ENCODE results near the gene DYNC2H1.
A peak's percentile ranks its signal among the peaks of the same experiment; 100 is the strongest.

DYNC2H1 gene, protein sequence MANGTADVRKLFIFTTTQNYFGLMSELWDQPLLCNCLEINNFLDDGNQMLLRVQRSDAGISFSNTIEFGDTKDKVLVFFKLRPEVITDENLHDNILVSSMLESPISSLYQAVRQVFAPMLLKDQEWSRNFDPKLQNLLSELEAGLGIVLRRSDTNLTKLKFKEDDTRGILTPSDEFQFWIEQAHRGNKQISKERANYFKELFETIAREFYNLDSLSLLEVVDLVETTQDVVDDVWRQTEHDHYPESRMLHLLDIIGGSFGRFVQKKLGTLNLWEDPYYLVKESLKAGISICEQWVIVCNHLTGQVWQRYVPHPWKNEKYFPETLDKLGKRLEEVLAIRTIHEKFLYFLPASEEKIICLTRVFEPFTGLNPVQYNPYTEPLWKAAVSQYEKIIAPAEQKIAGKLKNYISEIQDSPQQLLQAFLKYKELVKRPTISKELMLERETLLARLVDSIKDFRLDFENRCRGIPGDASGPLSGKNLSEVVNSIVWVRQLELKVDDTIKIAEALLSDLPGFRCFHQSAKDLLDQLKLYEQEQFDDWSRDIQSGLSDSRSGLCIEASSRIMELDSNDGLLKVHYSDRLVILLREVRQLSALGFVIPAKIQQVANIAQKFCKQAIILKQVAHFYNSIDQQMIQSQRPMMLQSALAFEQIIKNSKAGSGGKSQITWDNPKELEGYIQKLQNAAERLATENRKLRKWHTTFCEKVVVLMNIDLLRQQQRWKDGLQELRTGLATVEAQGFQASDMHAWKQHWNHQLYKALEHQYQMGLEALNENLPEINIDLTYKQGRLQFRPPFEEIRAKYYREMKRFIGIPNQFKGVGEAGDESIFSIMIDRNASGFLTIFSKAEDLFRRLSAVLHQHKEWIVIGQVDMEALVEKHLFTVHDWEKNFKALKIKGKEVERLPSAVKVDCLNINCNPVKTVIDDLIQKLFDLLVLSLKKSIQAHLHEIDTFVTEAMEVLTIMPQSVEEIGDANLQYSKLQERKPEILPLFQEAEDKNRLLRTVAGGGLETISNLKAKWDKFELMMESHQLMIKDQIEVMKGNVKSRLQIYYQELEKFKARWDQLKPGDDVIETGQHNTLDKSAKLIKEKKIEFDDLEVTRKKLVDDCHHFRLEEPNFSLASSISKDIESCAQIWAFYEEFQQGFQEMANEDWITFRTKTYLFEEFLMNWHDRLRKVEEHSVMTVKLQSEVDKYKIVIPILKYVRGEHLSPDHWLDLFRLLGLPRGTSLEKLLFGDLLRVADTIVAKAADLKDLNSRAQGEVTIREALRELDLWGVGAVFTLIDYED (N-terminal part only)

GRCh38 chr11:103108933-103109817, at the start of gene DYNC2H1:
TSS of gene DYNC2H1 (plus strand) at chr11:103109426. CDS start at chr11:103109575, 149 bp downstream.
- TF ChIP-seq EGR1 (IDR thresholded peaks at IDR 0.05) (peak; percentile 28; the same call in 1 of the 2 replicates), ZBTB7A (IDR thresholded peaks at IDR 0.05; ENCODE audit: low read depth) (no peak), TAF1 (IDR thresholded peaks at IDR 0.05; ENCODE audit: low read depth) (peak; percentile 42), CEBPB (IDR thresholded peaks at IDR 0.05) (peak; percentile 86), RAD21 (IDR thresholded peaks at IDR 0.05; ENCODE audit: low read depth) (peak; percentile 23; the same call in 1 of the 2 replicates), MAX (IDR thresholded peaks at IDR 0.05) (peak; percentile 91), TCF12 (IDR thresholded peaks at IDR 0.05; ENCODE audit: low read depth) (peak; percentile 10; the same call in 1 of the 2 replicates), EP300 (IDR thresholded peaks at IDR 0.05; ENCODE audit: borderline replicate concordance) (no peak), TEAD4 (IDR thresholded peaks at IDR 0.05) (peak; percentile 20; the same call in 1 of the 2 replicates), USF1 (IDR thresholded peaks at IDR 0.05) (no peak; the same call in 1 of the 2 replicates)

GRCh38 chr11:103061656-103062055, 47.6 kb upstream of the DYNC2H1 start:
- TF ChIP-seq NFIC (IDR thresholded peaks at IDR 0.05) (no peak), EP300 (IDR thresholded peaks at IDR 0.05; ENCODE audit: borderline replicate concordance) (no peak), RAD21 (IDR thresholded peaks at IDR 0.05; ENCODE audit: low read depth) (no peak), CEBPB (IDR thresholded peaks at IDR 0.05) (no peak), TEAD4 (IDR thresholded peaks at IDR 0.05) (no peak), MAX (IDR thresholded peaks at IDR 0.05) (no peak), YY1 (IDR thresholded peaks at IDR 0.05; ENCODE audit: low read depth) (no peak), CREB1 (IDR thresholded peaks at IDR 0.05; ENCODE audit: low read depth) (no peak), TAF1 (IDR thresholded peaks at IDR 0.05; ENCODE audit: low read depth) (no peak), ZBTB7A (IDR thresholded peaks at IDR 0.05; ENCODE audit: low read depth) (no peak), EGR1 (IDR thresholded peaks at IDR 0.05) (no peak), TCF12 (IDR thresholded peaks at IDR 0.05; ENCODE audit: low read depth) (no peak), FOXM1 (IDR thresholded peaks at IDR 0.05; ENCODE audit: borderline replicate concordance, low read depth) (no peak), USF1 (IDR thresholded peaks at IDR 0.05) (no peak)
- TF ChIP-seq, protein P1, sequence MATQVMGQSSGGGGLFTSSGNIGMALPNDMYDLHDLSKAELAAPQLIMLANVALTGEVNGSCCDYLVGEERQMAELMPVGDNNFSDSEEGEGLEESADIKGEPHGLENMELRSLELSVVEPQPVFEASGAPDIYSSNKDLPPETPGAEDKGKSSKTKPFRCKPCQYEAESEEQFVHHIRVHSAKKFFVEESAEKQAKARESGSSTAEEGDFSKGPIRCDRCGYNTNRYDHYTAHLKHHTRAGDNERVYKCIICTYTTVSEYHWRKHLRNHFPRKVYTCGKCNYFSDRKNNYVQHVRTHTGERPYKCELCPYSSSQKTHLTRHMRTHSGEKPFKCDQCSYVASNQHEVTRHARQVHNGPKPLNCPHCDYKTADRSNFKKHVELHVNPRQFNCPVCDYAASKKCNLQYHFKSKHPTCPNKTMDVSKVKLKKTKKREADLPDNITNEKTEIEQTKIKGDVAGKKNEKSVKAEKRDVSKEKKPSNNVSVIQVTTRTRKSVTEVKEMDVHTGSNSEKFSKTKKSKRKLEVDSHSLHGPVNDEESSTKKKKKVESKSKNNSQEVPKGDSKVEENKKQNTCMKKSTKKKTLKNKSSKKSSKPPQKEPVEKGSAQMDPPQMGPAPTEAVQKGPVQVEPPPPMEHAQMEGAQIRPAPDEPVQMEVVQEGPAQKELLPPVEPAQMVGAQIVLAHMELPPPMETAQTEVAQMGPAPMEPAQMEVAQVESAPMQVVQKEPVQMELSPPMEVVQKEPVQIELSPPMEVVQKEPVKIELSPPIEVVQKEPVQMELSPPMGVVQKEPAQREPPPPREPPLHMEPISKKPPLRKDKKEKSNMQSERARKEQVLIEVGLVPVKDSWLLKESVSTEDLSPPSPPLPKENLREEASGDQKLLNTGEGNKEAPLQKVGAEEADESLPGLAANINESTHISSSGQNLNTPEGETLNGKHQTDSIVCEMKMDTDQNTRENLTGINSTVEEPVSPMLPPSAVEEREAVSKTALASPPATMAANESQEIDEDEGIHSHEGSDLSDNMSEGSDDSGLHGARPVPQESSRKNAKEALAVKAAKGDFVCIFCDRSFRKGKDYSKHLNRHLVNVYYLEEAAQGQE (IDR thresholded peaks at IDR 0.05; ENCODE audit: low read depth), result no peak

DNA sequence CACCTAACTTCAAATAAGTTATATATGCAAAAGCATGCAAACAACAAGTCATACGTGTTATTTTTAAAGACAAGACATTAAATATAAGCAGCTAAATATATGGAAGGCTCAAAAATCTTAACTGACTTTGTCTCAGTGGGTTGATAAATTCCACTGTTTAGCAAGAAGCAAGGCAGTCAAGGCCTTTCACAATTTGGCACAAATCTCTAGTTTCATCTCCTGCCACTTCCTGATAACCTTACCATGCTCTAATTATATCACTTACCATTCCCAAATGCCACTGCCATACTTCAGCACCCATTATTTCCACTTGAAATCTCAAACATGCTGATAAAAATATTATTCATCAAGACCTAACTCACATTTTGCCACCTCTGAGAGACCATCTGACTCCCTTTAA, 42.1 kb upstream of the DYNC2H1 start:
- TF ChIP-seq TCF12 (IDR thresholded peaks at IDR 0.05; ENCODE audit: low read depth), result no peak
- TF ChIP-seq EGR1 (IDR thresholded peaks at IDR 0.05), result no peak
- TF ChIP-seq NFIC (IDR thresholded peaks at IDR 0.05), result no peak
- no peak for TF ChIP-seq USF1 (IDR thresholded peaks at IDR 0.05)
- TF ChIP-seq YY1 (IDR thresholded peaks at IDR 0.05; ENCODE audit: low read depth), result no peak
- no peak for TF ChIP-seq MAX (IDR thresholded peaks at IDR 0.05)
- TF ChIP-seq TEAD4 (IDR thresholded peaks at IDR 0.05), result no peak
- TF ChIP-seq FOXM1 (IDR thresholded peaks at IDR 0.05; ENCODE audit: borderline replicate concordance, low read depth), result no peak
- no peak for TF ChIP-seq CREB1 (IDR thresholded peaks at IDR 0.05; ENCODE audit: low read depth)
- no peak for TF ChIP-seq RAD21 (IDR thresholded peaks at IDR 0.05; ENCODE audit: low read depth)
- TF ChIP-seq, protein P1 (IDR thresholded peaks at IDR 0.05; ENCODE audit: low read depth), result no peak
- no peak for TF ChIP-seq EP300 (IDR thresholded peaks at IDR 0.05; ENCODE audit: borderline replicate concordance)
- TF ChIP-seq ZBTB7A (IDR thresholded peaks at IDR 0.05; ENCODE audit: low read depth), result no peak
- TF ChIP-seq TAF1 (IDR thresholded peaks at IDR 0.05; ENCODE audit: low read depth), result no peak
- no peak for TF ChIP-seq CEBPB (IDR thresholded peaks at IDR 0.05)

Measured in Ishikawa (cell line).